Suprapubic skin (tissue), 4 donors: Measurements from ENCODE around the gene TEX48. TPM values are rescaled to one million over a fixed set of nuclear protein-coding genes. Genes with fewer than 3 reads are reported as not detected.

Experiments
- DNase-seq, 2 donors: peaks; one replicate each; pipeline ENCODE4 v3.0.0-alpha.2; 2019; ENCODE audit warnings: low spot score in 2 of 2
- H3K27ac ChIP-seq: fragments of 200-600 bp; sonication (generic); one replicate; pipeline ENCODE4 v1.5.1; 2019
- H3K27me3 ChIP-seq: fragments of 200-600 bp; sonication (generic); one replicate; pipeline ENCODE4 v1.5.1; 2019
- H3K36me3 ChIP-seq: fragments of 200-600 bp; sonication (generic); one replicate; pipeline ENCODE4 v1.5.1; 2019
- H3K4me1 ChIP-seq: fragments of 200-600 bp; sonication (generic); one replicate; pipeline ENCODE4 v1.5.1; 2019
- H3K4me3 ChIP-seq: fragments of 200-600 bp; sonication (generic); one replicate; pipeline ENCODE4 v1.5.1; 2019; ENCODE audit warnings: mild to moderate bottlenecking
- H3K9me3 ChIP-seq: fragments of 200-600 bp; sonication (generic); one replicate; pipeline ENCODE4 v1.5.1; 2019
- EP300 ChIP-seq: sonication (generic); formaldehyde crosslinking; IDR thresholded peaks from one replicate; pipeline ENCODE4 v1.6.1; 2017; ENCODE audit warnings: antibody characterized with exemption
- POLR2A ChIP-seq, 2 donors: fragments of 450-650 bp; IDR thresholded peaks; one replicate each; pipeline ENCODE4 v1.6.1; 2017; ENCODE audit warnings: antibody characterized with exemption in 2 of 2, mild to moderate bottlenecking in 2 of 2, moderate library complexity in 2 of 2
- POLR2AphosphoS5 ChIP-seq, 3 donors: sonication (generic); formaldehyde crosslinking; IDR thresholded peaks; one replicate each; pipeline ENCODE4 v1.6.1; 2017; ENCODE audit warnings: antibody characterized with exemption in 3 of 3
- WGBS: methylation state at CpG from one replicate; pipeline ENCODE4 v1.1.5; 2018; 5-methylcytosine and 5-hydroxymethylcytosine counted together
- total RNA-seq, 4 donors: library from RNA; depleted of rRNA; stranded (reverse); fragments of >200 nt; gene quantifications; one replicate each; pipeline ENCODE4 v1.1.0, GENCODE V29; 2016
- TF ChIP-seq, protein P1 (sequence below), 2 donors: fragments of 200-600 bp in 1 of 2; fragments of 450-650 bp in 1 of 2; sonication (generic) in 1 of 2; IDR thresholded peaks; one replicate each; pipeline ENCODE4 v1.5.1; 2016 to 2019; ENCODE audit warnings: antibody characterized with exemption in 2 of 2, mild to moderate bottlenecking in 1 of 2, moderate library complexity in 1 of 2

TEX48 gene
- total RNA-seq, 4 donors from 2014 or later: not detected

DNA sequence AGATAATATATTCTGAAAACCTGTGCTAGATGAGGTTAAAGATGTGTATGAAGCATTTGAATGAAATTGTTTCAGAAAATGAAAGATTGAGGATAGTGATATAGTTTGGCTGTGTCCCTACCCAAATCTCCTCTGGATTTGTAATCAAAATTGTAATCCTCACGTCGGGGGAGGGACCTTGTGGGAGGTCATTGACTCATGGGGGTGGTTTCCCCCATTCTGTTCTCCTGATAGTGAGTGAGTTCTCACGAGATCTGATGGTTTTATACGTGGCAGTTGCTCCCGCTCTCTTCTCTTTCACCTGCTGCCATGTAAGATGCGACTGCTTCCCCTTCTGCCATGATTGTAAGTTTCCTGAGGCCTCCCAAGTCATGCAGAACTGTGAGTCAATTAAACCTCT lies 2.0 kb upstream of the TEX48 start:
- H3K27ac ChIP-seq: no peak overlapping the region
- TF ChIP-seq, protein P1, sequence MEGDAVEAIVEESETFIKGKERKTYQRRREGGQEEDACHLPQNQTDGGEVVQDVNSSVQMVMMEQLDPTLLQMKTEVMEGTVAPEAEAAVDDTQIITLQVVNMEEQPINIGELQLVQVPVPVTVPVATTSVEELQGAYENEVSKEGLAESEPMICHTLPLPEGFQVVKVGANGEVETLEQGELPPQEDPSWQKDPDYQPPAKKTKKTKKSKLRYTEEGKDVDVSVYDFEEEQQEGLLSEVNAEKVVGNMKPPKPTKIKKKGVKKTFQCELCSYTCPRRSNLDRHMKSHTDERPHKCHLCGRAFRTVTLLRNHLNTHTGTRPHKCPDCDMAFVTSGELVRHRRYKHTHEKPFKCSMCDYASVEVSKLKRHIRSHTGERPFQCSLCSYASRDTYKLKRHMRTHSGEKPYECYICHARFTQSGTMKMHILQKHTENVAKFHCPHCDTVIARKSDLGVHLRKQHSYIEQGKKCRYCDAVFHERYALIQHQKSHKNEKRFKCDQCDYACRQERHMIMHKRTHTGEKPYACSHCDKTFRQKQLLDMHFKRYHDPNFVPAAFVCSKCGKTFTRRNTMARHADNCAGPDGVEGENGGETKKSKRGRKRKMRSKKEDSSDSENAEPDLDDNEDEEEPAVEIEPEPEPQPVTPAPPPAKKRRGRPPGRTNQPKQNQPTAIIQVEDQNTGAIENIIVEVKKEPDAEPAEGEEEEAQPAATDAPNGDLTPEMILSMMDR (IDR thresholded peaks at IDR 0.05): no peak
- TF ChIP-seq POLR2AphosphoS5 (IDR thresholded peaks at IDR 0.05): no peak
- TF ChIP-seq EP300: no peak
- TF ChIP-seq POLR2A (IDR thresholded peaks at IDR 0.05): no peak
- 87% methylated on average over 6 of the region's 6 CpGs for WGBS
- H3K4me3 ChIP-seq: no peak overlapping the region
- H3K4me1 ChIP-seq: no peaks in the 10 kb centered on the region
- no peaks in the 10 kb centered on the region for H3K36me3 ChIP-seq
- H3K27me3 ChIP-seq: peaks cover 6% of the 10 kb centered on the region
- no peaks in the 10 kb centered on the region for H3K9me3 ChIP-seq
- no peak for DNase-seq

DNA sequence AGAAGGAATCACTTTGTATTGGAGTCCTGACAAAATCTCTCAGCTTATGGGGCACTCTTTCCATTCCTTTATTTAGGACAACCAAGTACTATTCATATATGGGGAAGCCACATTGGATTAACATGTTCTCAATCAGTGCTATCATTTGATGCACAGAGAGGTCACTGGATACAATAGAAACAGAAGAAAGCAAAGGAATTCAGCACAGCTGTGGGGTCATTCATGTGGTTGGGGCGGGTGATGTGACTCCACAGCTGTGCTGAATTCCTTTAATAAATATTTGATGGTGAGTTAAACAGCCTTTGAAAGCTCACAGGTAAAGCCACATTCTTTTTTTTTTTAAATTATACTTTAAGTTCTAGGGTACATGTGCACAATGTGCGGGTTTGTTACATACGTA lies 854 bp upstream of the TEX48 start:
- Histone ChIP-seq H3K4me1 (no peaks in the 10 kb centered on the region), H3K9me3 (no peaks in the 10 kb centered on the region), H3K27me3 (peaks cover 6% of the 10 kb centered on the region), H3K4me3 (no peak overlapping the region), H3K27ac (no peak overlapping the region), H3K36me3 (no peaks in the 10 kb centered on the region)
- TF ChIP-seq POLR2AphosphoS5 (IDR thresholded peaks at IDR 0.05) (no peak), EP300 (no peak), POLR2A (IDR thresholded peaks at IDR 0.05) (no peak)
- TF ChIP-seq, protein P1 (IDR thresholded peaks at IDR 0.05): no peak
- DNase-seq: no peak
- 90% methylated on average over 3 of the region's 3 CpGs for WGBS

DNA sequence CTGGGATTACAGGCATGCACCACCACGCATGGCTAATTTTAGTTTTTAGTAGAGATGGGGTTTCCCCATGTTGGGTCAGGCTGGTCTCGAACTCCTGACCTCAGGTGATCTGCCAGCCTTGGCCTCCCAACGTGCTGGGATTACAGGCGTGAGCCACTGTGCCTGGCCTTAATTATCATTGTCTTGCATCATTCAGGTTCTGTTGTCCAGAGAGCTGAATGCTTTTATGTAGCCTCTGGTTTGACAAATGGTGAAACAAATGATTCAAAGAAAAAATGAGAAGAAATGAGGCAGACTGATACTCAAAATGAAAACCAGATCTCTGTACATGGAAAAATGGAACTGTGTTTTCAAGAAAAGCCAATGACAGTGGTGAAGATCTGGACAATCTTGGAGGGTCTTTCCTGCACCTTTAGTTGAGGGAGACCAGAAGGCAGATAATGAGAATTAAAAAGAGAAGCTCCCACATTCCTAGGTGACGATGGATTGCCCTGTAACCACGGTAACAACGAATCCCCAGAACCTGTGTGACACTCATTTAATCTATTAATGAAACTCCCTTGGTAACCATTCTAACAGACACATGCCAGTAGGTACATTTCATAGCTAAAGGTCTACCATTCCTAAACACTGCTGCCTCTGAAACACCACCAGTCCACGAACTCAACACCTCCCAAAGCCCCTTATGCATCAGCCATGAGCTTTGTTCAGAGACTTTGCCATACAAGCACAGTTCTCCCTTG lies 1.6 kb downstream of the TEX48 start:
- Histone ChIP-seq H3K27ac (no peak overlapping the region), H3K9me3 (no peaks in the 10 kb centered on the region), H3K4me1 (no peaks in the 10 kb centered on the region), H3K36me3 (no peaks in the 10 kb centered on the region), H3K4me3 (no peak overlapping the region), H3K27me3 (peaks cover 13% of the 10 kb centered on the region)
- TF ChIP-seq POLR2A (IDR thresholded peaks at IDR 0.05) (no peak), POLR2AphosphoS5 (IDR thresholded peaks at IDR 0.05) (no peak), EP300 (no peak)
- TF ChIP-seq, protein P1 (IDR thresholded peaks at IDR 0.05): no peak
- WGBS: 63% methylated on average over 8 of the region's 8 CpGs
- DNase-seq: no peak

DNA sequence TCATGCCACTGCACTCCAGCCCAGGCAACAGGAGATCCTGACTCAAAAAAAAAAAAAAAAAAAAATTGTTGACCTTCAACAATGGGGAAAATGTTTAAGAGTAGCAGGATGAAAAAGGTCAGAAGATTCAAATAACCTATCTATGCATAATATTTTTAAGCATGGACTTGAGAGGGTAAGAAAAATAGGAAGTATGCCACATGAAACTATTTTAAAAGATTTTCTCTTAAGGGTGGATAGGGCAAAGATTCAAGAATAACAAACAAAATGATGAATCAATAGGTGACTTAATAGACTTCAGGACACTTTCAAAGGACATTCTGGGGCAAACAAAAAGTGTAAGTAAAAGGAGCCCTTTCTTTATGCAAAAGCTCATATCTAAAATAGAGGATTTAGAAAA lies 3.2 kb downstream of the TEX48 start:
- H3K27me3 ChIP-seq: peaks cover 13% of the 10 kb centered on the region
- H3K36me3 ChIP-seq: no peaks in the 10 kb centered on the region
- no peaks in the 10 kb centered on the region for H3K9me3 ChIP-seq
- no peak overlapping the region for H3K4me3 ChIP-seq
- DNase-seq: no peak
- TF ChIP-seq POLR2AphosphoS5 (IDR thresholded peaks at IDR 0.05): no peak
- no peak for TF ChIP-seq EP300
- TF ChIP-seq, protein P1 (IDR thresholded peaks at IDR 0.05): no peak
- TF ChIP-seq POLR2A (IDR thresholded peaks at IDR 0.05): no peak
- H3K27ac ChIP-seq: no peak overlapping the region
- no peaks in the 10 kb centered on the region for H3K4me1 ChIP-seq

DNA sequence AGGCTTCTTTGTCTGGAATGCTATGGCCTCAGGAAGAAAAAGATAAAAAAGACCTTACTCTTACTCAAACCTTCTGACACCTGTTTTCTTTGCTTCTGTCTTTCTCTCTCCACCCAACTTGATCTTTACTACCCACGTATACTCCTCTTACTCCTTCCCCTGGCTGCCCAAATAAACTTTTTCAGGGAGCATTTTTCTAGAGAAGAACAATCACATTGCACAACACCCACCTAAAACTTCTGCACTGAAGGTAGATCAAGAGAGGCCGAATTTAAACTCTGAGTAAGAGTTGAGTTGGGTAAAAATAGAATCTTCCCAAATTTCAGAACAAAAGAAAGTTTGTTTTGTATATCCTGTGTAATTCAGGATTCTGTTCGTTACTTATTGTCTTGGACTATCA lies 3.9 kb downstream of the TEX48 start:
- Histone ChIP-seq H3K4me3 (no peak overlapping the region), H3K27me3 (peaks cover 13% of the 10 kb centered on the region), H3K36me3 (no peaks in the 10 kb centered on the region), H3K9me3 (no peaks in the 10 kb centered on the region), H3K4me1 (no peaks in the 10 kb centered on the region), H3K27ac (no peak overlapping the region)
- 71% methylated on average over 3 of the region's 3 CpGs for WGBS
- TF ChIP-seq POLR2A (IDR thresholded peaks at IDR 0.05) (no peak), EP300 (no peak), POLR2AphosphoS5 (IDR thresholded peaks at IDR 0.05) (no peak)
- TF ChIP-seq, protein P1 (IDR thresholded peaks at IDR 0.05): no peak
- no peak for DNase-seq
